Measurements from ENCODE around the gene ART3.

ART3 gene

GRCh38 chr4:76083386-76083988 lies 9.0 kb downstream of the ART3 start:
- Histone ChIP-seq H3K9me3 (no peaks in the 10 kb centered on the region), H3K27me3 (no peaks in the 10 kb centered on the region; the same call in 1 of the 2 replicates), H3K36me3 (no peaks in the 10 kb centered on the region), H3K4me1 (peaks cover 3% of the 10 kb centered on the region), H3K4me3 (ENCODE audit: low read depth, low read length) (no peak overlapping the region)
- no peak for DNase-seq
- TF ChIP-seq CTCF (IDR thresholded peaks at IDR 0.05; ENCODE audit: low read depth, low read length) = no peak

GRCh38 chr4:76084542-76084941 lies 10.0 kb downstream of the ART3 start:
- H3K4me3 ChIP-seq (ENCODE audit: low read depth, low read length) = no peak overlapping the region
- no peak for TF ChIP-seq CTCF (IDR thresholded peaks at IDR 0.05; ENCODE audit: low read depth, low read length)

GRCh38 chr4:76087007-76087769 lies 12.7 kb downstream of the ART3 start:
- TF ChIP-seq CTCF (IDR thresholded peaks at IDR 0.05; ENCODE audit: low read depth, low read length) = peak; percentile 88
- DNase-seq = peak; percentile 68
- H3K9me3 ChIP-seq = no peaks in the 10 kb centered on the region
- H3K4me1 ChIP-seq = peaks cover 7% of the 10 kb centered on the region
- no peaks in the 10 kb centered on the region for H3K36me3 ChIP-seq
- no peaks in the 10 kb centered on the region for H3K27me3 ChIP-seq
- peak overlapping the region; percentile 33 for H3K4me3 ChIP-seq (ENCODE audit: low read depth, low read length)

More at GRCh38 chr4:76084542-76084941, 10.0 kb downstream of the ART3 start:
- Histone ChIP-seq H3K36me3 (no peaks in the 10 kb centered on the region), H3K4me1 (peaks cover 3% of the 10 kb centered on the region), H3K27me3 (no peaks in the 10 kb centered on the region), H3K9me3 (no peaks in the 10 kb centered on the region)
- DNase-seq = no peak

GRCh38 chr4:76088719-76089118 lies 14.2 kb downstream of the ART3 start:
- TF ChIP-seq CTCF (IDR thresholded peaks at IDR 0.05; ENCODE audit: low read depth, low read length) = no peak

GRCh38 chr4:76090241-76090691 lies 15.8 kb downstream of the ART3 start:
- no peaks in the 10 kb centered on the region for H3K9me3 ChIP-seq
- no peak for TF ChIP-seq CTCF (IDR thresholded peaks at IDR 0.05; ENCODE audit: low read depth, low read length)
- no peaks in the 10 kb centered on the region for H3K27me3 ChIP-seq
- peaks cover 7% of the 10 kb centered on the region for H3K4me1 ChIP-seq
- H3K36me3 ChIP-seq = no peaks in the 10 kb centered on the region
- no peak overlapping the region for H3K4me3 ChIP-seq (ENCODE audit: low read depth, low read length)
- peak; percentile 25 for DNase-seq

More at GRCh38 chr4:76088719-76089118, 14.2 kb downstream of the ART3 start:
- Histone ChIP-seq H3K36me3 (no peaks in the 10 kb centered on the region), H3K27me3 (no peaks in the 10 kb centered on the region), H3K4me3 (ENCODE audit: low read depth, low read length) (no peak overlapping the region), H3K4me1 (peaks cover 7% of the 10 kb centered on the region), H3K9me3 (no peaks in the 10 kb centered on the region)
- DNase-seq = no peak

GRCh38 chr4:76091052-76091451 lies 16.5 kb downstream of the ART3 start:
- DNase-seq = no peak
- H3K36me3 ChIP-seq = no peaks in the 10 kb centered on the region
- H3K4me1 ChIP-seq = peaks cover 7% of the 10 kb centered on the region
- no peaks in the 10 kb centered on the region for H3K27me3 ChIP-seq
- no peak overlapping the region for H3K4me3 ChIP-seq (ENCODE audit: low read depth, low read length)
- no peak for TF ChIP-seq CTCF (IDR thresholded peaks at IDR 0.05; ENCODE audit: low read depth, low read length)
- no peaks in the 10 kb centered on the region for H3K9me3 ChIP-seq

Data from BE2C (cell line).